ENCODE results near the gene DPM1.
"Not testable (repeated sequence)": the region's sequence is repeated elsewhere in the genome, so short reads cannot be mapped to it uniquely, and the experiment has no call there.

The DPM1 gene

GRCh38 chr20:50980851-50981713 lies 22.8 kb upstream of the DPM1 start:
- no peak overlapping the region for H3K4me3 ChIP-seq (replicated peaks; ENCODE audit: low read depth, low read length)
- no peak for DNase-seq (ENCODE audit: extremely low read depth, low read depth)
- TF ChIP-seq, protein P1, sequence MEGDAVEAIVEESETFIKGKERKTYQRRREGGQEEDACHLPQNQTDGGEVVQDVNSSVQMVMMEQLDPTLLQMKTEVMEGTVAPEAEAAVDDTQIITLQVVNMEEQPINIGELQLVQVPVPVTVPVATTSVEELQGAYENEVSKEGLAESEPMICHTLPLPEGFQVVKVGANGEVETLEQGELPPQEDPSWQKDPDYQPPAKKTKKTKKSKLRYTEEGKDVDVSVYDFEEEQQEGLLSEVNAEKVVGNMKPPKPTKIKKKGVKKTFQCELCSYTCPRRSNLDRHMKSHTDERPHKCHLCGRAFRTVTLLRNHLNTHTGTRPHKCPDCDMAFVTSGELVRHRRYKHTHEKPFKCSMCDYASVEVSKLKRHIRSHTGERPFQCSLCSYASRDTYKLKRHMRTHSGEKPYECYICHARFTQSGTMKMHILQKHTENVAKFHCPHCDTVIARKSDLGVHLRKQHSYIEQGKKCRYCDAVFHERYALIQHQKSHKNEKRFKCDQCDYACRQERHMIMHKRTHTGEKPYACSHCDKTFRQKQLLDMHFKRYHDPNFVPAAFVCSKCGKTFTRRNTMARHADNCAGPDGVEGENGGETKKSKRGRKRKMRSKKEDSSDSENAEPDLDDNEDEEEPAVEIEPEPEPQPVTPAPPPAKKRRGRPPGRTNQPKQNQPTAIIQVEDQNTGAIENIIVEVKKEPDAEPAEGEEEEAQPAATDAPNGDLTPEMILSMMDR (IDR thresholded peaks at IDR 0.05; ENCODE audit: low read depth, low read length, missing control alignments) = peak; percentile 83

DNA sequence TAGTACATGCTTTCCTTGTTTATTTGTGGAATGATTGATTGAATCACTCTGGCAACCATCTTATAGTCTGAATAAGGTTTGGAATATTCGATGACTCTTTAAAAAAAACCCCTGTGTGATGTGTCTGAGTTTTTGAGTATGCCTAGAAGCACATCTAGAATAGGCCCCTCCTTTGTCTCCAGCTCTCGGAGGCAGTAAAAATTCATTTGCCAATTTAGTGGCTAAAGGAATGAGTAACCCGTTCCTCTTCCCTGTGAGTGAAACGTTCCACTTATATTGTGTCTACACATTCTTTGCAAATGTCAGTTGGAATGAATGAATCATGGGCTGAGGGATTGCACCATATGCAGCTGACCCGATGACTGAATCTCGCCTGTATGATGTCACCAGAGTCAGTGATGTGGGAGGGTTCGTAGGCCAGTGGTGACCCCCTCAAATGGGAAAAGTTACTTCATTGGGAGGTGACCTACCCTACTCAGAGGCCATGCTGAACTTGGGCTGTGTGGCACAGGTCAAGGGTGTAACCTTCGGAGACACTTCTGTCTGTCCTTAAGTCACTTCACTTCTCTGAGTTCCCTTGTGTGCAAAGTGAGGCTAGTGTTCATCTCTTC lies 21.8 kb upstream of the DPM1 start:
- peak; percentile 87 for DNase-seq (ENCODE audit: extremely low read depth, low read depth)
- H3K4me3 ChIP-seq (replicated peaks; ENCODE audit: low read depth, low read length) = no peak overlapping the region
- TF ChIP-seq, protein P1 (IDR thresholded peaks at IDR 0.05; ENCODE audit: low read depth, low read length, missing control alignments) = no peak

DNA sequence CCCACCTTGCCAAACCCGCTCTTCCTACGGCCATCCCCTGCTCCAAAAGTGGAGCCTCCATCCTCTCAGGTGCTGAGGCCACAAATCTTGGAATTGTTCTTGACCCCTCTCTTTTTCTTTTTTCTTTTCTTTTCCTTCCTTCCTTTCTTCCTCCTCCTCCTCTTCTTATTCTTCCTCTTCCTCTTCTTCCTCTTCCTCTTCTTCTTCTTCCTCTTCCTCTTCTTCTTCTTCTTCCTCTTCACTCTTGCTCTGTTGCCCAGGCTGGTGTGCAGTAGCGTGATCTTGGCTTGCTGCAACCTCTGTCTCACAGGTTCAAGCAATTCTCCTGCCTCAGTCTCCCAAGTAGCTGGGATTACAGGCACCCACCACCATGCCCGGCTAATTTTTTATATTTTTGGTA lies 20.2 kb upstream of the DPM1 start:
- not testable (repeated sequence) for DNase-seq (ENCODE audit: extremely low read depth, low read depth); H3K4me3 ChIP-seq (replicated peaks; ENCODE audit: low read depth, low read length)

DNA sequence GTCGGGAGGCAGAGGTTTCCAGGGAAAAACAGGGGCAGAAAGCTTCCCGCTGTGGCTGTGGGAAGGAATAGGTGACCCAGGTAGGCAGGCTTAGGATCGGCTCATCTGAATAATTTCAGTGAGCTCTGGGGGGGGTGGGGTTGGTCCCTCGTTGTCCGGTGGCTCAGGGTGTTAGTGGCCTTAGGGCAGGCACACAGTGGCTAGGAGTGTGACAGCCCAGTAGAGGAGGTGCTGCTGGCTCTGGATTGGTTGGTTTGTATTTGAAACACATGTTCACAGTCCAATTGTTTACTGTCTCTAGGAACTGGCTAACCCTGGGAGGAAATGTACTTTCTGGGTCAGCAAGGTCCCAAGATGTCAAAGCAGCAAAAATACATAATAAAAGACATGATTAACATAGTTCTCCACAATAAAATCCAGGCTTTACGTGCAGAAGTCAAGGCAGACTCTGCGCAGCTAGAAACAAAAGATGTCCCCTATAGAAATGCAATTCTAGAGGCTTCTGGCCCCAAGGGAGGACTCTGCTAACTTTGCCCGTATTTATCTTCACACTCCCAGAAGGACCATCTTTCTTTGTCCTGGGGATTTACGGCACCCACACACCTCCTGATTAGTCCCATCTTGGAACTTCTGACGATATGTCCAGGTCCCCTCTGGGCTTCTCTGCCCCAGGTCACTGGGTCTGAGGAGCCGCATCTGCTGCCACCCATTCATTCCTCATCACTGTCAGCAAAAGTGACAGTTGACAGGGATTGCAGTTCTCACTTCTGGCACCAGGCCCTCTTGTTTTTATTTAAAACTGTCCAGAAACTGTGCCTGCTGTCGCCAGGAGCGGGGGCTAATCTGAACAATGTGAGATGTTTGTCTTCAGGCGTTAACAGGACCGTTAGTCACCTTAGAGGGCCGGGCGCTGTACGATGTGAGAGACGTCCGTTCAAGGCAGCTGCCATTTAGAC lies 19.0 kb upstream of the DPM1 start:
- DNase-seq (ENCODE audit: extremely low read depth, low read depth) = no peak
- H3K4me3 ChIP-seq (replicated peaks; ENCODE audit: low read depth, low read length) = no peak overlapping the region
- TF ChIP-seq, protein P1 (IDR thresholded peaks at IDR 0.05; ENCODE audit: low read depth, low read length, missing control alignments) = no peak

- TF ChIP-seq, protein P1 (IDR thresholded peaks at IDR 0.05; ENCODE audit: low read depth, low read length, missing control alignments) = no peak
- no peak for DNase-seq (ENCODE audit: extremely low read depth, low read depth)
- no peak overlapping the region for H3K4me3 ChIP-seq (replicated peaks; ENCODE audit: low read depth, low read length)
These were observed 17.5 kb upstream of the DPM1 start for GRCh38 chr20:50975701-50976330.

GRCh38 chr20:50969912-50970311 lies 11.6 kb upstream of the DPM1 start:
- no peak overlapping the region for H3K4me3 ChIP-seq (replicated peaks; ENCODE audit: low read depth, low read length)
- no peak for DNase-seq (ENCODE audit: extremely low read depth, low read depth)
- TF ChIP-seq, protein P1 (IDR thresholded peaks at IDR 0.05; ENCODE audit: low read depth, low read length, missing control alignments) = no peak

All from HFF-Myc (cell line).